Sciatic nerve (tissue), 2 donors: ENCODE data around the gene PRRG1. TPM values are rescaled to one million over a fixed set of nuclear protein-coding genes. Genes with fewer than 3 reads are reported as not detected.
"Not testable (repeated sequence)": the region's sequence is repeated elsewhere in the genome, so short reads cannot be mapped to it uniquely, and the experiment has no call there.

ENCODE experiments used
- ATAC-seq: fragments of 200-7000 bp; cut with Tn5 transposase; one replicate; pipeline ENCODE4 v1.9.1; 2020; ENCODE audit warnings: mild to moderate bottlenecking, moderate library complexity
- DNase-seq: peaks from one replicate; pipeline ENCODE4 v3.0.0-alpha.2; 2020; ENCODE audit warnings: low spot score
- intact Hi-C: fragments of 100-400 bp; cut with DNase I; formaldehyde crosslinking; loops from one replicate; pipeline ENCODE4 v1.14.2; 2022
- total RNA-seq: library from RNA; stranded (reverse); fragmentation: NEBNext Ultra II Directional; extraction: Animal tissue kit (Norgen Biotek cat#: 25700); gene quantifications from one replicate; pipeline ENCODE4 v1.2.1, GENCODE V29; 2021
- donor health status: DM: no; HTN: no; CAD: no.
- donor health status: DM: no; HTN: no; CAD: no.

PRRG1 gene
- total RNA-seq: 28.9 TPM

- intact Hi-C loops: no loop called here
- ATAC-seq (peak; percentile 97), DNase-seq (peak; percentile 86)
These were observed at the start of gene PRRG1 for GRCh38 chrX:37349221-37350033. Gene PRRG1, plus strand, starts transcription at chrX:37349364. Its CDS starts 56,886 bp downstream, at chrX:37406250.

- no peak for ATAC-seq
- no peak for DNase-seq
- intact Hi-C loops: no loop called here
These were observed 46.6 kb upstream of the PRRG1 start for GRCh38 chrX:37302569-37302968.

- intact Hi-C loops, ATAC-seq, DNase-seq: not testable (repeated sequence)
These were observed 43.9 kb upstream of the PRRG1 start for GRCh38 chrX:37305238-37305637.

GRCh38 chrX:37314531-37314930 is 34.6 kb upstream of the PRRG1 start:
- ATAC-seq: no peak
- DNase-seq: no peak
- intact Hi-C loops: no loop called here

- no peak for ATAC-seq
- intact Hi-C loops: no loop called here
- DNase-seq: no peak
These were observed 33.5 kb upstream of the PRRG1 start for GRCh38 chrX:37315511-37316248.

- ATAC-seq (no peak), DNase-seq (no peak)
- intact Hi-C loops: no loop called here
These were observed 28.5 kb upstream of the PRRG1 start for GRCh38 chrX:37320541-37321203.

GRCh38 chrX:37330642-37331041 is 18.5 kb upstream of the PRRG1 start:
- ATAC-seq (no peak), DNase-seq (no peak)
- intact Hi-C loops: no loop called here

- ATAC-seq (no peak), DNase-seq (no peak)
- intact Hi-C loops: no loop called here
These were observed 17.6 kb upstream of the PRRG1 start for GRCh38 chrX:37331546-37331945.

- DNase-seq (no peak), ATAC-seq (no peak)
- intact Hi-C loops: no loop called here
These were observed 17.1 kb upstream of the PRRG1 start for GRCh38 chrX:37332055-37332454.

GRCh38 chrX:37332987-37333658 is 16.0 kb upstream of the PRRG1 start:
- ATAC-seq (no peak), DNase-seq (no peak)
- intact Hi-C loops: no loop called here

- DNase-seq (no peak), ATAC-seq (no peak)
- intact Hi-C loops: no loop called here
These were observed 1.7 kb upstream of the PRRG1 start for GRCh38 chrX:37347420-37347819.

GRCh38 chrX:37348231-37348970 is 763 bp upstream of the PRRG1 start:
- ATAC-seq (peak; percentile 14), DNase-seq (no peak)
- intact Hi-C loops: no loop called here

GRCh38 chrX:37348971-37349220 is 268 bp upstream of the PRRG1 start:
- DNase-seq (no peak), ATAC-seq (no peak)
- intact Hi-C loops: no loop called here

GRCh38 chrX:37350034-37350365 is 836 bp downstream of the PRRG1 start:
- DNase-seq (no peak), ATAC-seq (peak; percentile 38)
- intact Hi-C loops: no loop called here

GRCh38 chrX:37353646-37354045 is 4.5 kb downstream of the PRRG1 start:
- intact Hi-C loops: no loop called here

GRCh38 chrX:37357436-37357835 is 8.3 kb downstream of the PRRG1 start:
- intact Hi-C loops: no loop called here
- no peak for ATAC-seq
- DNase-seq: no peak

More at GRCh38 chrX:37353646-37354045, 4.5 kb downstream of the PRRG1 start:
- DNase-seq (no peak), ATAC-seq (no peak)

GRCh38 chrX:37361596-37361995 is 12.4 kb downstream of the PRRG1 start:
- ATAC-seq (no peak), DNase-seq (no peak)
- intact Hi-C loops: no loop called here

- no peak for ATAC-seq
- intact Hi-C loops: no loop called here
- DNase-seq: no peak
These were observed 15.5 kb downstream of the PRRG1 start for GRCh38 chrX:37364666-37365065.

GRCh38 chrX:37367946-37368345 is 18.8 kb downstream of the PRRG1 start:
- no peak for ATAC-seq

More at GRCh38 chrX:37367946-37368345, 18.8 kb downstream of the PRRG1 start:
- intact Hi-C loops: no loop called here
- no peak for DNase-seq
